IPS-11a (cell line): ENCODE results near the gene DNAJC2.

Source experiments
- H3K4me3 ChIP-seq: one replicate; pipeline ENCODE4 v1.5.1; 2013; ENCODE audit warnings: low read depth, low read length, control low read depth

Gene DNAJC2, protein sequence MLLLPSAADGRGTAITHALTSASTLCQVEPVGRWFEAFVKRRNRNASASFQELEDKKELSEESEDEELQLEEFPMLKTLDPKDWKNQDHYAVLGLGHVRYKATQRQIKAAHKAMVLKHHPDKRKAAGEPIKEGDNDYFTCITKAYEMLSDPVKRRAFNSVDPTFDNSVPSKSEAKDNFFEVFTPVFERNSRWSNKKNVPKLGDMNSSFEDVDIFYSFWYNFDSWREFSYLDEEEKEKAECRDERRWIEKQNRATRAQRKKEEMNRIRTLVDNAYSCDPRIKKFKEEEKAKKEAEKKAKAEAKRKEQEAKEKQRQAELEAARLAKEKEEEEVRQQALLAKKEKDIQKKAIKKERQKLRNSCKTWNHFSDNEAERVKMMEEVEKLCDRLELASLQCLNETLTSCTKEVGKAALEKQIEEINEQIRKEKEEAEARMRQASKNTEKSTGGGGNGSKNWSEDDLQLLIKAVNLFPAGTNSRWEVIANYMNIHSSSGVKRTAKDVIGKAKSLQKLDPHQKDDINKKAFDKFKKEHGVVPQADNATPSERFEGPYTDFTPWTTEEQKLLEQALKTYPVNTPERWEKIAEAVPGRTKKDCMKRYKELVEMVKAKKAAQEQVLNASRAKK

DNA sequence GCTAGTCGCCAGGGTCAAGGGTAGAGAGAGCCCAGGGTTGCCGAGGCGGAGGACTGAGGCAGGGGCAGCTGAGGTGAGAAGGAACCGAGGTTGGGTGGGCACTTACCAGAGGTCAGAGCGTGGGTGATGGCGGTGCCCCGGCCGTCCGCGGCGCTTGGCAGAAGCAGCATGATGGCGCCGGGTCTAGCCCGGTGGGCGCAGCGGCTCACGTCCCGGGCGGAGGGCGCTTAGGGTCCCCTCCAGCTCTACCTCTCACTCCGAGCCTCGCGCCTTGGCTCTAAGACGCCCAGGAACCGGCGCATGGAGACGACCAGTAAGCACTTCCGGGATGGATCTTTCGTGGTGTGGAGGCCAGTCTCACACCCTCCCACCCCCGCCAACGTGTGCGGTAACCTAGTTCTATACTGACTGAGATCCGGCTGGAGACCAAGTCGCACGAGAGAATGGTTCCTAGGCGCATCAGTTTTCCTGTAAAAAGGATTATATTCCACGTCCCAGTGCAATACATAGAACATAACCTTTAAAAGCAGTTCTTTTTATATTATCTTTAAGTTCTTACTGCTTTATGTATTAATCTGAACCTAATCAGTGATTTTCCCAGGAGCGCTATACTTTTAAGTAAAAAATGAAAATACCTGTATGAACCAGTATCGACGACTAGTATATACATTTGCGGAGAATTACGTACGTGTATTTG is at the start of gene DNAJC2:
TSS of gene DNAJC2 (minus strand) at position 315 of the 697 bp plus-strand sequence. CDS start at position 170, 145 bp downstream.
- H3K4me3 ChIP-seq, result peak within 1 kb of the TSS; percentile 84

DNA sequence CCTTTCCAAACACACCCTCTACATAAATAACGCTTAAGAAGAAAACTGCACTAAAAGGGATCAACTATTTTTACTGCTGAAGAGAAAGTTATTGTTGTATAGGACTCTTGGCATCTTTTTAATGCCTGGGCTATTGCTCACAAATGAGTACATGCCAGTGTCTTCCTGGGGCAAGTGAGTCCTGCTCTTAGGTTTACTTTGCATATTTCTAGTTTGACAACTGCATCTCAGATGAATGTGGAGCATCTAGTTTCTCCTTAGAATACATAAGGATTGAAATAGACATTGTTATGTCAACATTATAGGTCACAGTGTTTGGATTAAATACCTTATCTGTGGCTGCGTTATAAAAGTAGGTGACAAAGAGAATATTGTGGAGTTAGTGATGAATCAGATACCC is 47.4 kb upstream of the DNAJC2 start:
- H3K4me3 ChIP-seq, result no peak overlapping the region

DNA sequence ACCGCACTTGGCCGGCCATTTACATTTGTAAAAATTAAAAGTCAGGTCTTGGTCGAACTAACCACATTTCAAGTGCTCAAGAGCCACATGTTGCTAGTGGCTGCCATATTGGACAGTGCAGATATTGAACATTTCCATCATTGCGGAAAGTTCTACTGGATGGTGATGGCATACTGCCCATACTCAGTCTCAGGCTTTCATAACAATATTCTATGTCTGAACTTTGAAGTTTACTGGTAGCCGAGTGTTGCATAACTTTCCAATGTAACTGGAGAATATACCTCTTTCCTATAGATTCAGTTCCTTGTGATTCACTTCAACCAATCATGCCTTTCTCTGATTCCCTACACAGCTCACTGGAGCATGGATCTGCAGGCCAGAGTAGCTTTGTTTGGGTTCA is 46.6 kb upstream of the DNAJC2 start:
- no peak overlapping the region for H3K4me3 ChIP-seq

DNA sequence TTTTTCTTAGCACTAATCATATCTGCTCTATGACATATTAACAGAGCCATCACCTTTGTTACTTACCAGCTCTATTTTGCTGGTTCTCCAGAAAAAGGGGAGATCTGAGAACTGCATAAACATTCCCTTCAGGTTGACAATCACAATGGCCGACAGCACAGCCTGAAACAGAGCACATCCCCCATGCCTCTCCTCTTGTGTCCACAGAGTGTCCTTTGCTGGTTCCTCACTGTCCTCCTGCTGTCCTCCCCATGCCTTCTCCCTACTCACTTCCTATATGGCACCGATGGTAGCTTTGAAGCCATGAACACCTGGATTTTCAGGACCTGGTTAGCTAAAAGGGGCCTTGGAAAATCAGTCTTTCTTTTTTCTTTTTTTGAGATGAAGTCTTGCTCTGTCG is 44.7 kb upstream of the DNAJC2 start:
- no peak overlapping the region for H3K4me3 ChIP-seq

DNA sequence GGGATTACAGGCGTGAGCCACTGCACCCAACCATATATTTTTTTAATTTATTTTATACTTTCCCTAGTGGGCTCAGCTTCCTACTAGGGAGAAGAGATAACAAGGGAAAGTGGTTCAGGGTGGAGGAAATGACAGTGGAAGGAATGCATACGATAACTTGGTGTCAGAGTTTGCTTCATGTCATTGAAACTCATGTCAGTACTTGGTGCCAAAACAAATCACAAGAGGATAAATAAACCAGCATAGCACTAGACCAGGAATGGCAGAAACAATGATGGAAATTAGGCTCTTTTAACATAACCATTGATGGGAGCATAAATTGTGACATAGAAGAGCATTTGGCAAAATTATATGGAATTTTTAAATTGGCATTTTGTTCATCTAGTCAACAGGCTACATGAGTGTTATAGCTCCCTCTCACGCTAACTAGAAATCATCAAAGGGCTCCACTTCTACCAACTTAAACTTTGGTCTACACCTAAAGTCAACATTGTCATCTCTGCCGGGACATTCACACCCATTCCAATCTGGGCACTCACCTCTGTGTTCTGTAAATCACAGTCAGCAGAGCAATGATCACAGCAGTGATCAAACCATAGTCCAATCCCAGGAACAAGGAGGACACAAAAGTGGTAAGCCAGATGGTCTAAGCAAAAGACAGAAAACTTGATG is 44.0 kb upstream of the DNAJC2 start:
- no peak overlapping the region for H3K4me3 ChIP-seq

DNA sequence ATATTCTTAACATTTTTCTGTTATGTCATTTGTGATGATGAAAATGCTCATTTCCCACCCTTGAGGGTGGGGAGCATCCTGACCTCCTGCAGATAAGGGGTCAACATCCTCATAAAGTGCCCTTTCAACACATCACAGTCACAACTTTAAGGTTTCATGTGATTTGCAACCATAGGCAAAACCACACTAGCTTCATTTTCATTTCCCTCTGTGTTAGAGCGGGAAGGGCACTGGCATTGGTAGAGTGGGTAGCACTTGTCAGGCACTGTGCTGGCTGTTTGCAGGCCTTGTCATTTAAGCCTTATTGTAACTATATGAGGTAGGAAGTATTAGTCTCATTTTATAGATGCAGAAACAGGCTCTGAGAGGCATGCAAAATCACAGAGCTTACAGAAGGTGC is 42.7 kb upstream of the DNAJC2 start:
- H3K4me3 ChIP-seq, result no peak overlapping the region

DNA sequence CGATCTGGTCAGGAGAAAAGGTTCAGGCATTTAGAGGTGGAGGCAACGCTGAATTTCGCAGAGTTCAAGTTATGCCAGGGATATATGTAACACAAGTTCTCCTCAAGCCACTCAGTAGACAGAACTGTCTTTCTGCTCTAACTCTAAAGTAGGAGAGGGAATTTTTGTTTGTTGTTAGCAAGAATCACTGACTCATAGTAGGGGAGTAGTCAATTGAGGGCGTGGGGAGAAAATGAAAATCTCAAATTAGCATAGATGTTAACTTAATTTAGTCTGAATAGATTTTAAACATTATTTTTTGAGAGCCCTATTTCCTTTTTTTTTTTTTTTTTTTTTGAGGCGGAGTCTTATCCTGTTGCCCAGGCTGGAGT is 37.5 kb upstream of the DNAJC2 start:
- H3K4me3 ChIP-seq, result no peak overlapping the region

DNA sequence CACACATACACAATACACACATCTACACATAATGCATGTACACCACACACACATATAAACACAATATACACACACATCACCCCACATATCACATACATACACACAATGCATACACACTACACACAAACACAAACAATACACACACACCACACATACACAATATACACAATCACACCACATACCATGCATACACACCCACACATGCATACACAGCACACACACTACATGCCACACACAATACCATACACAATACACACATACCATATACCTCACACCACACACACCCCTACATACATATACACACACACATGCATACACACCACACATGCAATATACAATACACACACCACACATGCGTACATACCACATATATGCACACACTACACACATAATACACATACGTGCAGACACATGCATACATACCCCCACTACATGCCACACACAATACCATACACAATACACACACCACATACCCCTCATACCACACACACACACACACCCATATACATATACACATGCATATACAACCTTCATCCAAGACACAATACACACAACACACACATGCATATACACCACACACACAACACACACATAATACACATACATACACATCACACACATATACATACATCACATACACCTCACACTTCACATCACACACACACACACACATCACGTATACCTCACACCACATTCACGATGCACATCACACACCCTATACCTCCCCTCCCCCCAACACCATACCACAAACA is 36.9 kb upstream of the DNAJC2 start:
- H3K4me3 ChIP-seq, result no peak overlapping the region

DNA sequence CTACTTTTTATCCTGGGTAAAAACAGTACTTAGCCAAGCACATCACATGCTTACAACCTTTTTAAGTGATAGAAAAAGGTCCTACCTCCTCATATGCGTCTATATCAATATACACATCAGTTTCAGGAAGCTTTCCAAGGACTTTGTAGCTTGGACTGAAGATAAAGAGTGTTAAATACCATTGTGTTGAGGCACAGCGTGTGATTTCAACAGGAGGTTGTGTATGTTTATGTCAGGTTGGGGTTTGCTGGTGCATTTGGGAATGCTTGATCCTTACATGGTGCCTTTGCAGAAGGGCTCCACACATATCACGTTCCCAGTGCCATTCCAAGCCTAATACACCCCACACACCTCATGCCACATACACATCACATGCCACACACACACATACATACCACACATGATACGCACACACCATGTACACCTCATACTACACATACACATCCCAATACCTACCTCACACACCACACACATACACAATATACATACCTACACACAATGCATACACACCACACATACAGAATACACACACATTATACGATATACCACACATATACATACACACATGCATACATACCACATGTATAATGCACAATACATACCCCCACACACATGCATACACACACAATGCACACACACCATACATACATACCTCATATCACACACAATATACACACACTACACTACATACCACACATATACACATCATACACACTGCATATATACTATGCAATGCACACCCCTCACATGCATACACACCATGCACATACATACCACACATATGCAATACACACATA is 36.0 kb upstream of the DNAJC2 start:
- H3K4me3 ChIP-seq, result no peak overlapping the region

DNA sequence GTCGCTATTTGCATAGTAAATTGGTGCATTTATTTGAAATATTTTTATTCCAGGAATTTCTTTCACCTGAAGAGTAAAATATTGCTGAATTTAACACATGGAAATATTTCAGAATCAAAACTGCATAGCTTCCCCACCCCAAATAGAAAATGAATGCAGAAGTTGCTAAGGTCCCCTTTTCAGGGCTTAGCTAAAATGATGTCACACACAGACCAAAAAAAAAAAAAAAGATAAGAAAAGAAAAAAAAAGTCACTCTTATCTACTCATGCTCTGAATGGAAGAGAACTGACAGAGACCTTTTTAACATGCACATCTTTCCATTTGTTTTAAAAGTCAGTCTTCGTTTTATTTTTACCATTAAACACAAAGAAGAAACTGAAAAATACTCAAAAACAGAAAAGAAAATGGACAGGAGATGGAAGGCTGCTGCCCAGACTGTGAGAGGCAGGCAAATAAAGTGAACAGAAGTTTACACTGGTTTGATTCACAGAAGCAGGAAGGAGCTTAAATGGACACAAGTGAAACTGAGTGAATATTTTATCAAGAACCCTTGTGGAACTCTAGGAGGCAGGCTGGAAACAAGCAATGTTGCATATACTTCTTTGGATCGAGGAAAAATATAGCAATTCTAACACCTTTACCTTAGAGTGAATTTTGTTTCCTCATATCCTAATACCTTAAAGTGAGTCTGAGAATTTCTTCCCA is 34.9 kb upstream of the DNAJC2 start:
- H3K4me3 ChIP-seq, result no peak overlapping the region

DNA sequence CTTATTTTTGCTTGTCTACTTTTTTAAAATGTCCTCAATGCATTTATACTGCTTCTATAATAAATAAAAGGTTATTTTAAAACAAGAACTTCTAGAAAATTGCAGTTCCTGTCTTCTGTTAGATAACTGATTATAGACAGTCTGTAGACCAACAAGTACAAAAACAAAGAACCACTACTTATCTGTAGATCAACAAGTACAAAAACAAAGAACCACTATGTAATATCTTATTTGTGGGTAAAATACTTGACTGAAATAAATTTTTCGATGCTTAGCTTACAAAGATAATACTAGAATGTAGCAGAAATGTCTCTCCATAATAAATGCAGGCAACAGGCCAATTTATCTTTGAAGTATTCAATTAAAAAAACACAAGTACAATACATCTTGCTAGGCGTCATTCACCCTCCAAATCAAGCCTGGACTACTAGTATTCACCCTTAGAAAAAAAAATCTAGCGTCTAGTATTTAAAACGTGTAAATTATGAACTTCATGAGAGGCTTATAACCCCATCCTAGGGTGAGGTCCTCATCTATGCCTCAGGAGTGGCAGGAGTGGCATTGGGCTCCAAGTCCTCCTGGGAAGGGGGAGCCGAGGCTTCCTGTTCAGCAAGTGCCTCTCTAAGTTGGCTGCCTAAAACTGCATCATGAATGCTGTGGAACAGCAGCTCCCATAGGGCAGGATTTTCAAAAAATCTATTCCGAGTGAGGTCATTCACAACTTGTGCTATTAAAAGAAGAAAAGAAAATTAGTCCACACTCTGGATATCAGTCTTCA is 29.5 kb upstream of the DNAJC2 start:
- H3K4me3 ChIP-seq, result no peak overlapping the region

DNA sequence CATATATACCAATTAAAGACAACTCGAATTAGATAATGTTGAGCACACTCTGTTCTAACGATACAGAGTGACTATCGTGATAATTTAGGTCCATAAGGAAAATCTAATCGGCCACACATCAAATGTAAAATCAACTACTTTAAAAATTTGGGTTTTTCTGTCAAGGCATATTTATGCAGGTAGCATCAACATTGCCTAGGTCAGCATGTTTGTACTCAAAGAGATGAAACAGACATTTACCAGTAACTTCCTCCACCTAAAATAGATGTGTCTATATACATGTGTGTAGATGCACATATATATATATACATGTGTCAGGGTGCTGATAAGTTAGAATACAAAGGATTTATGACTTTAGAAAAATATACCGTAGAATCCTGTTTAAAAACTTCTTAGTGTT is 24.9 kb upstream of the DNAJC2 start:
- H3K4me3 ChIP-seq, result no peak overlapping the region

DNA sequence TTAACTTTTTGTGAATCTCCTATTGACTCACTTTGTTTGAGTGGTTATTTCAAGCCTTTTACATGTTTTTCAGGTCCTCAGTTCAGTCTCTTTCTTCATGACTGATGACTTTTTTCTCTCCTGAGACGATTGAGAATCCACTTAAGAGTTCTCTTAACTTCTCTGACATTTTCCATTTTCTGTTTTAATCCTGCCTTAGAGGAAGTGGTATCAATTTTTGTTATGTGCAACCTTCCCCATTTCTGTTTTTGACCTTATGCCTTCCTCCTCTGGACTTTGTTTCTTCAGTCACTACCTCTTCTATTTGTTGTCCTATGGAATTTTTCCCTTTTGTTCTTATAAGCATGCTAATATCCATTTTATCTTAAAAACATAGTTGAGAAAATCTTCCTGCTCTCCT is 5.2 kb upstream of the DNAJC2 start:
- H3K4me3 ChIP-seq, result no peak overlapping the region

DNA sequence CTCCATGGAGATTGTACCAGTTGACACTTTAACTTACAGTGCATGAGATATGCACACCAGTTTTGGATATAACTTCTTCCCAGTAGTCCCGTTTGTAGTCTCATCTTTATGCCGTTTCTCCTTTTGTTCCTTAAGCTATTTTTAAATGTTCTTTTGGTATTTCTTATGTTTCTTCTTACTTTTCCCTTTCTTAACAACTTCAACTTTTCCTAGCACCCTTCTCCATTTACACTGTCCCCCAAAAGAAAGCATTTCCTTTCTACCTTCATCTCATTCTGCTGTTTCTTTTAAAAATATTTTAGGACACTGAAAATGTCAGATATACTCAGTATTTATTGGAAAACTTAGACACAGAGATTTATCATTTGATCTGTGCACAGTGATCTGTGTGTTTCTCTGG is 4.4 kb upstream of the DNAJC2 start:
- H3K4me3 ChIP-seq, result peak overlapping the region; percentile 8

DNA sequence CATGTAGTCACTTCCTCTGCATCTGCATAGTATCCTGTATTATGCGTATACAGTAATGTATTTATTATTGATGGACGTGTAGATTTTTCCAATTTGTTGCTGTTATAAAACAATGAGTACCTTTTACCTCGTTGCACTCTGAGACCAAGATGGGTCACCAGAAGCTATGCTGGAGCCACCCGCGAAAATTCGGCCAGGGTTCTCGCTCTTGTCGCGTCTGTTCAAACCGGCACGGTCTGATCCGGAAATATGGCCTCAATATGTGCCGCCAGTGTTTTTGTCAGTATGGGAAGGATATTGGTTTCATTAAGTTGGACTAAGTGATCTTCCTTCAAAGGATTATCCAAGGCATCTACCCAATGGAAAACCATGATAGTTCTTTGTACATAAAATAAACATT is 3.9 kb upstream of the DNAJC2 start:
- peak overlapping the region; percentile 92 for H3K4me3 ChIP-seq

DNA sequence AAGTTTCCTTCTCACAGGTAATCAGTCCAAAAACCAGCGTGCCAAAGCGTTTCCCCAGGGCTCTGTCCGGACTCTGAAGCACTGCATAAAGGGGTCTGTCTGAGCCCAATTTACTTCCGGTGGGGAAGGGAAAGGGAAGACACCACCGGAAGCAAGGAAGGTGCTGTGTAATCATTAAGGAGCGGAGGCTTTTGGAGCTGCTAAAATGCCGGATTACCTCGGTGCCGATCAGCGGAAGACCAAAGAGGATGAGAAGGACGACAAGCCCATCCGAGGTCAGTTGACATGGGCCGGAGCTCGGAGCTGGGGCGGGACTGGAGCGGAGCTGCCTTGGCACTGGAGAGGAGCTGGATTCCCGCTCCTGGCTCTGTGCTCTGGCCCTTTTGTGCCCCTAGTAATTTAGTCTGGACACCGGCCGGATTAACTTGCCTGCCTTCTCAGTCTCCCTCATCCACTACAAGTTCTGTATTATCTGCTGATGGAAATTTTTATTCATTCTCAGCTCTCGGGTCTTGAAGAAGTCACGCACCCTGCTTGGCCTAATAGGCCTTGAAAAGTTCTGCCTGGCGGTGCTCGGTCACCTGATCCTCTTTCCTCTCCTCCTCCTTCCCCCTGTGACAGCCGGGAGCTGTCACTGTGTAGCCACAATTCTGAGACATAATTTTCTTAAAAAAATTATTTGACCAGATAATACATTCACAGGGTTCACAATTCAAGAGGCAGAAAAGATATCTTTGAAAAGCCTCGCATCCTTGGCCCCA is 3.1 kb upstream of the DNAJC2 start, which contains the start of gene PSMC2:
TSS of gene PSMC2 (plus strand) at position 137 of the 761 bp plus-strand sequence. CDS start at position 206, 69 bp downstream.
- peak within 1 kb of the TSS; percentile 92 for H3K4me3 ChIP-seq

DNA sequence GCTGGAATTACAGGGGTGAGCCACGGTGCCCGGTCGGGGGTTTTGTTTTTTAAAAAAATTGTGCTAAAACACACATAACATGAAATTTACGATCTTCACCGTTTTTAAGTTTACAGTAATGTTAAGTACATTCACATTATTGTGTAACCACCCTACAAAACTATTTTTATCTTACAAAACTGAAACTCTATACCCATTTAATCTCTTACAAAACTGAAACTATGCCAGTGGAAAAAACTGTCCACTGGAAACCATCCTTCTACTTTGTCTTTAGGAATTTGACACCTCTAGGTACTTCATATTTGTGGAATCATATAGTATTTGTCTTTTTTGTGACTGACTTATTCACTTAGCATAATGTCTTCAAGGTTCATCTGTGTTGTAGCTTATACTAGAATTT is 1.8 kb upstream of the DNAJC2 start:
- H3K4me3 ChIP-seq, result no peak overlapping the region
